Measurements from ENCODE around the gene AQP12B. TPM values are rescaled to one million over a fixed set of nuclear protein-coding genes. Genes with fewer than 3 reads are reported as not detected.
"Not testable (repeated sequence)": the region's sequence is repeated elsewhere in the genome, so short reads cannot be mapped to it uniquely, and the experiment has no call there.

Gene AQP12B
- total RNA-seq, 2 experiments from 2014 or later, result not detected

DNA sequence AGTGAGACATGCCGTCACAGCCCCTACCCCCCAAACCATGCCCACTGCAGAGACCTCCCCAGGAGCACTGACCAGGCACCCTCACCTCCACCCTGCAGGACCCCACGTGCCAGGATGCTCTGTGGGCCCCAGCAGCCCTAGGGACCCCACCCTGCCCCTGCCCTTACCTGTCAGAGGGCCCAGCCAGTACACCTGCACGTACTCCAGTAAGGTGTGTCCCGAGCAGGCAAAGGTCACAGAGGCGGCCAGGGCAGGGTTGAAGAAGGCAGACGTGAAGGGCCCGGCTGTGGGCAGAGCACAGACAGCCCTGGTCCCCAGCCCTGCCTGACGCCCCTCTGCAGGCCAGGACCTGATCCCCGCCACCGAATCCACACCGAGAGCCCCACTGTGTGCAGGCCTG lies 2.5 kb downstream of the AQP12B start:
- H3K4me1 Mint-ChIP-seq (ENCODE audit: low read depth); H3K27me3 Mint-ChIP-seq; H3K27ac Mint-ChIP-seq; POLR2A ChIA-PET; H3K4me3 Mint-ChIP-seq; H3K36me3 Mint-ChIP-seq; H3K9me3 Mint-ChIP-seq; intact Hi-C loops (cut with micrococcal nuclease); CTCF ChIA-PET; DNase-seq: not testable (repeated sequence)

DNA sequence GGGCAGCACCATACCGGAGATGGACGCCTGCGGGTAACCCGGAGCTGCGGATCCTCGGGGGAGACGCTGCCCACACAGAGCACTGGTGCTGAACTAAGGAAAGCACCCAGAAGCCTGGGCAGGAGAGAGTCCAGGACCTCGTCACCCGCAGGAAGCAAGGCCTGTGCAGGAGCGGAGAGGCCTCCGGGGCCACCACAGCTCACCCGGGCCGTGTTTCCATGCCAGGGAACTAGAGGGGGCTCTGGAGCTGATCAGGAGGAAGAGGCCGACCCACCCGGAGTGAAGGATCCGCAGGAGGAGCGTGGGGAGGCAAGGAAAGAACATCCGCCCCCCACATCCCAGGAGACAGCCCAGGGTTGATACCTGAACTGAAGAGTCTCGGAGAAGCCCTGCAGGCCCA lies 3.8 kb downstream of the AQP12B start:
- H3K27me3 Mint-ChIP-seq; DNase-seq; H3K4me3 Mint-ChIP-seq; H3K9me3 Mint-ChIP-seq; CTCF ChIA-PET; intact Hi-C loops (cut with micrococcal nuclease); H3K27ac Mint-ChIP-seq; H3K4me1 Mint-ChIP-seq (ENCODE audit: low read depth); POLR2A ChIA-PET; H3K36me3 Mint-ChIP-seq: not testable (repeated sequence)

DNA sequence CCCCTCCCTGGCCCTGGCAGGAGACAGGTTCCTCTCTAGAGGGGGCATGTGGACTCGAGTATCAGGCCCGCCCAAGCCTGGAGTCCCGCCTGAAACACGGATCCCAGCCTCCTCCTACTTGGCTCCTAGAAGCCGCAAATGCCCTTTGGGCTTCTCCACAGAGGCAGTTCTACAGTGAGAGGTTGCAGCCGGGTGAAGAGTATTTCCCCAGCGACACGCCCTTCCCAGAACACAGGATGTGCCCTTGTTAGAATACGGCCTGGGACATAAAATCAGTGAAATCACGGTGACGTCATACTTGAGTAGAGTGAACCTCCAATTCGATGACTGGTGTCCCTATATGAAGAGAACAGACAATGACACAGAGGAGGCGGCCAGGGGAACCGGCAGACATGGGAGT lies 4.6 kb downstream of the AQP12B start:
- DNase-seq; H3K9me3 Mint-ChIP-seq; H3K27ac Mint-ChIP-seq; POLR2A ChIA-PET; CTCF ChIA-PET; H3K4me3 Mint-ChIP-seq; H3K4me1 Mint-ChIP-seq (ENCODE audit: low read depth); intact Hi-C loops (cut with micrococcal nuclease); H3K36me3 Mint-ChIP-seq; H3K27me3 Mint-ChIP-seq: not testable (repeated sequence)

DNA sequence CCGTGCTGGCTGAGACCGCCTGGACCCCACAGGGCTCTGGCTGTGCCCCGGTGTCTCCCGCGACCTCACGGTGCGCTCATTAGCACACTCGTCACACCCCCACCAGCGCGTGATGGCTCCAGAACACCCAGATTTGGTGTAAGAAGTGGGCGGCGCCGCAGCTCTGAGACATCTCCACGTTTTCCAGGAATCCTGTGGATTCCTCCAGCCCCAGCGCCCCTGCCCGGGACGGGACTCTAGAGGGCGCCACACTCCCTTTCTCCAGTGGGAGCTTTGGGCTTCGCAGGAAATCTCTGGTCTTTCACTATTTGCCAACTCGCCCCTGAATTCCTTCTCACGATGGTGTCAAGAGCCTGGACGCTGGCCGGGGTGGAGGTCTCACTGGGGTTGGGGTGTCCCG lies 7.3 kb downstream of the AQP12B start:
- H3K9me3 Mint-ChIP-seq; DNase-seq; H3K36me3 Mint-ChIP-seq; CTCF ChIA-PET; POLR2A ChIA-PET; H3K27me3 Mint-ChIP-seq; H3K4me3 Mint-ChIP-seq; intact Hi-C loops (cut with micrococcal nuclease); H3K27ac Mint-ChIP-seq; H3K4me1 Mint-ChIP-seq (ENCODE audit: low read depth): not testable (repeated sequence)

DNA sequence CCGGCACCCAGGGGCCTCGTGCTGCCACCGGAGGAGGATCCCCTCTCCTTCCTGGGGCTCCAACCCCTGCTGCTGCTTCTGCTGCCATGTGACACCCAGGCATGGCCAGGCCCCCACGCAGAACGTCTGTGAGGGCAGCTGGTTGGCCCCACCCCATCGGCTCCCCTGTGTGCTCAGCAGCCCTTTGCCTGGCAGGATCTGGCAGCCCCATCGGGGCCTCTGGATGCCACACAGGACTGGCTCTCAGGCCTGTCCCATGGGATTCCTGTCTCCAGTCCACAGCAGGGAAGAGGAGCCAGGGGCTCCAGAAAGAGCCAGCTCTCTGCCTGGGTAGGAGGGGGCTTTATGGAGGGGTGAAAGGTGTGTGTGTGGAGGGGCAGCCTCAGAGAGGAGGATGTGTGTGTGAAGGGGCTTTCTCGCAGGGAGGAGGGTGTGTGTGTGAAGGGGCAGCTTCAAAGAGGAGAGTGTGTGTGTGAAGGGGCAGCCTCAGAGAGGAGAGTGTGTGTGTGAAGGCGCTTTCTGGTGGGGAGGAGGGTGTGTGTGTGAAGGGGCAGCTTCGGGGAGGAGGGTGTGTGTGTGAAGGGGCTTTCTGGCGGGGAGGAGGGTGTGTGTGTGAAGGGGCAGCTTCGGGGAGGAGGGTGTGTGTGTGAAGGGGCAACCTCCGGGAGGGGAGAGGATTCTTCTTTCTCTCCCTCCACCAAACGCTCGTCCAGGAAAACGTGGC lies 8.1 kb downstream of the AQP12B start:
- H3K9me3 Mint-ChIP-seq; POLR2A ChIA-PET; H3K27me3 Mint-ChIP-seq; H3K27ac Mint-ChIP-seq; H3K36me3 Mint-ChIP-seq; H3K4me1 Mint-ChIP-seq (ENCODE audit: low read depth); DNase-seq; H3K4me3 Mint-ChIP-seq; CTCF ChIA-PET; intact Hi-C loops (cut with micrococcal nuclease): not testable (repeated sequence)

DNA sequence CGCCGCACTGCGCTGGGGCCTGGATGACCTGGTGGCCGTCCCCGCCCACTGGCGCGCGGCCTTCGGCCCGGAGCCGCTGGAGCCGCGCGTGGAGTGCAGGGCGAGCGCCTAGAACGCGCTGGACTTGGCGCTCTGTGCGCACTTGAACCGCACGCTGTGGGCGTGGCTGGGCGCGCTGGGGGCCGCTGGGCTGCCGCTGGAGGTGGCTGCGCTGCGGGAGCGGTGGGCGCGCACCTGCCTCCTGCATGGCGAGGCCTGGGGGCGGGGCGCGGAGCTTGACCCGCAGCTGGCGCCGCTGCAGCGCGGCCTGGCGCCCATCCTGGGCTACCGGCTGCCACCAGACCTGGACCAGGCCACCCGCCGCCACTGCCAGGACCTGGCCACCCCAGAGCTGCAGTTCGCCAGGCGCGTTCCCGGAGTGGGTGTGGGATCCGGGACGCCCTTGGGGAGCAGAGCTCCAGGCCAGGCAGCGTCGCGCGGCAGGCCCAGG lies 9.9 kb downstream of the AQP12B start:
- POLR2A ChIA-PET, result no interaction called here
- H3K4me1 Mint-ChIP-seq (ENCODE audit: low read depth), result no peaks in the 10 kb centered on the region

DNA sequence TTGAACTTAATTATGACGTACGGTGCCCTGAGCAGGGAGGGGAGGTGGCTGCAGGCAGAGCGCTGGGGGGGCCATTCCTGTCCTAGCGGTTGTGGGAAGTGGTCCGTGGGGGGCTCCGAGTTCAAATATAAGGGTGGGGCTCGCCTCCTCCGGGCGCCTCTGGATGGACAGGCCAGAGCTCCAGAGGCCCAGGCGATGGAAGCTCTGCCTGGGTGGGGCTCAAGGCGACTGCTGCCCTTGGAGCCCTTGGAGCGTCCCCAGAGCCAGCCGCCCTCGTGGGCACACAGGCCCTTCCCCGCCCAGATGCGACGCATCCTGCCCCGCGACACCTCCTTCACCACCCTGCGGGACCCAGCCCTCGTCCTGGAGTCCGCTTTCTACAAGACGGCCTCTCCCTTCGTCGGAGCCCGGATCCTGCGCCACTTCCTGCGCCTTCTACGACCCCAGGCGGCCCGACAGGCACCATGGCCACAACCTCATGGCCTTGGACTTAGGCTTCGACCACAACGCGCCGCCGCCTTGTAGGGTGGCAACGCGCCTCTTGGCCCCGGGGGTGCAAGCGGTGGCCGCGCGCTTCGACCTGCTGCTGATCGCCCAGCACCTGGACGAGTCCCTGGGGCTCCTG lies 10.5 kb downstream of the AQP12B start:
- no peaks in the 10 kb centered on the region for H3K36me3 Mint-ChIP-seq
- intact Hi-C loops (cut with micrococcal nuclease), result no loop called here
- POLR2A ChIA-PET, result no interaction called here
- no peak overlapping the region for H3K4me3 Mint-ChIP-seq
- no peak overlapping the region for H3K27ac Mint-ChIP-seq
- no peaks in the 10 kb centered on the region for H3K4me1 Mint-ChIP-seq (ENCODE audit: low read depth)
- H3K27me3 Mint-ChIP-seq, result peaks cover 12% of the 10 kb centered on the region
- CTCF ChIA-PET, result no interaction called here
- no peaks in the 10 kb centered on the region for H3K9me3 Mint-ChIP-seq
- no peak for DNase-seq

More for the DNA sequence above, 9.9 kb downstream of the AQP12B start:
- intact Hi-C loops (cut with micrococcal nuclease), result no loop called here
- H3K4me3 Mint-ChIP-seq, result no peak overlapping the region
- no peaks in the 10 kb centered on the region for H3K36me3 Mint-ChIP-seq
- peaks cover 9% of the 10 kb centered on the region for H3K27me3 Mint-ChIP-seq
- no peak for DNase-seq
- no peak overlapping the region for H3K27ac Mint-ChIP-seq
- CTCF ChIA-PET, result no interaction called here
- H3K9me3 Mint-ChIP-seq, result no peaks in the 10 kb centered on the region

DNA sequence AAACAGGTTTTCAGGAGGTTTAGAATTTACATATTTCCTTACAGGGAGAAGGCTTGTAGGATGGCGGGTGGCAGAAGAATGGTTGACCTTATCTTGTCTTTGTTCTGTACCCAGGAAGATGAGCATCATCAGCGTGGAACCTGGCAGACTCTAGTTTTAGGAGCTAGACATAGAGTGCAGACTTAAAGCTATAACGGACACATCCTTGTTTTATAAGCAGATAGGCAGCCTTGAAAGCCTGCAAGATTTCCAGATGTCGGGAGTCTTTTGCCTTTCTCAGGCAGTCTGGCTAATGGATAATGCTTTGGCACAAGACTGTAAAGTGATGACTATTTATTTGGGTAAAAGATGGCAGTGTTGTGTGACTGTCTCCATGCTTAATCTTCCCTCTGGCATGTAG lies 11.7 kb downstream of the AQP12B start:
- Mint-ChIP-seq H3K4me1 (ENCODE audit: low read depth) (no peaks in the 10 kb centered on the region), H3K36me3 (no peaks in the 10 kb centered on the region), H3K27ac (no peak overlapping the region), H3K4me3 (no peak overlapping the region), H3K27me3 (peaks cover 17% of the 10 kb centered on the region), H3K9me3 (no peaks in the 10 kb centered on the region)
- intact Hi-C loops (cut with micrococcal nuclease), result no loop called here
- no peak for DNase-seq
- POLR2A ChIA-PET, result no interaction called here
- CTCF ChIA-PET, result no interaction called here

DNA sequence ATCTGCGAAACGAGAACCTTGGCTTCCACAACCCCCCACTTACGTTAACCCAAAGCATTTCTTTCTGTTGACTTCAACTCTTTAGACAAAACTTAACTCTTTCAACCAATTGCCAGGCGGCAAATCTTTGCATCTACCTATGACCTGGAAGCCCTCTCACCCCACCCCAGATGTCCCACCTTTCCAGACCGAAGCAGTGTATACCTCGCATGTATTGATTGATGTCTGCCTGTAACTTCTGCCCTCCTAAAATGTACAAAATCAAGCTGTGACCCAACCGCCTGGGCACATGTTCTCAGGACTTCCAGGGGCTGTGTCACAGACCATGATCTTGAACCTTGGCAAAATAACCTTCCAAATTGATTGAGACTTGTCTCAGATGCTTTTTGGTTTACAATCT lies 12.3 kb downstream of the AQP12B start:
- DNase-seq, result no peak
- Mint-ChIP-seq H3K4me3 (no peak overlapping the region), H3K27me3 (peaks cover 17% of the 10 kb centered on the region), H3K27ac (no peak overlapping the region), H3K36me3 (no peaks in the 10 kb centered on the region), H3K4me1 (ENCODE audit: low read depth) (no peaks in the 10 kb centered on the region), H3K9me3 (peaks cover under 1% of the 10 kb centered on the region)
- ChIA-PET CTCF (interaction anchor here (0.9 kb wide), 1 partner anchor 11 kb away, joined by 3 read pairs; no protein-coding TSS in a partner anchor), POLR2A (no interaction called here)
- intact Hi-C loops (cut with micrococcal nuclease), result no loop called here

DNA sequence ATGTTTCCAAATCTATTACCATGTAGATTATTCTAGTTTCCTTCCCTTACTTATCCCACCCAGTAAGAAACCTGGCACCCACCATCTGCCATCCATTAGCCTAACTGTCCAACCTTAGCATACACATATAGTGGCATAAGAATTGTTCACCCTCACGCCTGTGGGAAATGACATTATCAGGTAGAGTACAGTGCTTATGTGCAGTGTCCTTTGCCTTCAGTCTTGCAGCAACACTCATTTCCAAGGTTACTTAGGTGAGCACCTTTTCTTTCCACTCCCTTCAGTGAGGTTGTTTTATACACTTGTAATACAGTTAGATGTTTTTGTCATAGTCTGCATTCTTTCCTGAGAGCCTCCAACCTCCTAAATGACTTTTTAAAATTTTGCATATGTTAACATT lies 18.1 kb downstream of the AQP12B start:
- H3K27ac Mint-ChIP-seq, result no peak overlapping the region
- DNase-seq, result no peak
- CTCF ChIA-PET, result no interaction called here
- H3K4me1 Mint-ChIP-seq (ENCODE audit: low read depth), result no peaks in the 10 kb centered on the region
- H3K9me3 Mint-ChIP-seq, result peaks cover 11% of the 10 kb centered on the region
- H3K36me3 Mint-ChIP-seq, result no peaks in the 10 kb centered on the region
- peaks cover 13% of the 10 kb centered on the region for H3K27me3 Mint-ChIP-seq
- no peak overlapping the region for H3K4me3 Mint-ChIP-seq
- POLR2A ChIA-PET, result no interaction called here
- intact Hi-C loops (cut with micrococcal nuclease), result no loop called here

DNA sequence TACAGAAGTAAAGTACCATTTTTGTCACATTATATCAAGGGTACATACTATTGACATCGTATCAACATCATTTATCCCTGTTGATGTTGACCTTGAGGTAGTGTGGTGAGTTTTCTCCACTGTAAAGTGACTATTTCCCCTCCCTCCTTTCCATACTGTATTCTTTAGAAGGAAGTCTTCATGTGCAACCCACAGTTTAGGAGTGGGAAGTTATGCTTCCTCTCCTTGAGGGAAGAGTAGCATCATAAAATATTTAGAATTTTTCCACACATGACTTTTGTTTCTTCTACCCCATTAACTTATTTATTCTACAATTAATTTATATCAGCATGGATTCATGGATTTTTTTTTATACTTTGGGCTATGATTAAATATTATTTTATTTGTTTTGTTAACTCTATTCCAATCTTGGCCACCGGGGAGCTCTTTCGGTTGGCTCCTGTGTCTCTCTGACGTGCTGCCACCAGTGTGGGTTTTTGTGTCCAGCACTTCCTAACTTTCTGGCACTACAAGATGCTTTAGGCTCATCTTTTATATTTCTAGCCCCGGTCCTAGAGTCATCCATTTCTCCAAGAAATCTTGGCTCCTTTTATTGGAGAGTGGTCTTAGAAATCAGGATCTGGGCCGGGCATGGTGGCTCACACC lies 19.0 kb downstream of the AQP12B start:
- peaks cover 11% of the 10 kb centered on the region for H3K9me3 Mint-ChIP-seq
- no peak overlapping the region for H3K4me3 Mint-ChIP-seq
- CTCF ChIA-PET, result no interaction called here
- H3K4me1 Mint-ChIP-seq (ENCODE audit: low read depth), result no peaks in the 10 kb centered on the region
- intact Hi-C loops (cut with micrococcal nuclease), result no loop called here
- no peak overlapping the region for H3K27ac Mint-ChIP-seq
- H3K27me3 Mint-ChIP-seq, result peaks cover 12% of the 10 kb centered on the region
- POLR2A ChIA-PET, result interaction anchor here (0.7 kb wide), 1 partner anchor 1816 kb away, joined by 4 read pairs; no protein-coding TSS in a partner anchor
- no peaks in the 10 kb centered on the region for H3K36me3 Mint-ChIP-seq
- no peak for DNase-seq

DNA sequence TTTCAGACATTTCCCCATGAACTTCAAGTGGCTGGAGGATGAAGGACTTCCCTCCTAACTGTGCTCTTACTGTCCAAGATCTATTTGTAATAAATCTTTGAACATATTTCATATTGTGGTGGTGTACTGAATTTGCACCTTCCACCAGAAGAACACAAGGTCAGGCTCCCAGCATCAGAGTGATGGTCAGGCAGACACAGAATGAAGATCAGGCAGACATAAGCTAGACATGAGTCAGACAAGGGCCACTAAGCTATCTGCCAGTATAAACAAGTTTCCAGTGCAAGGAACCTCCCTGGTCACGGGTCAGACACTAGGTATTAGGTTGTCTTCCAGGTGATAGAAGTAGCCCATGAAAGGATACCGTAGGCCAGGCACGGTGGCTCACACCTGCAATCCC lies 20.0 kb downstream of the AQP12B start:
- Mint-ChIP-seq H3K36me3 (no peaks in the 10 kb centered on the region), H3K9me3 (peaks cover 11% of the 10 kb centered on the region), H3K4me3 (no peak overlapping the region), H3K4me1 (ENCODE audit: low read depth) (no peaks in the 10 kb centered on the region), H3K27ac (no peak overlapping the region), H3K27me3 (peaks cover 12% of the 10 kb centered on the region)
- DNase-seq, result no peak
- intact Hi-C loops (cut with micrococcal nuclease), result no loop called here
- ChIA-PET CTCF (no interaction called here), POLR2A (no interaction called here)

DNA sequence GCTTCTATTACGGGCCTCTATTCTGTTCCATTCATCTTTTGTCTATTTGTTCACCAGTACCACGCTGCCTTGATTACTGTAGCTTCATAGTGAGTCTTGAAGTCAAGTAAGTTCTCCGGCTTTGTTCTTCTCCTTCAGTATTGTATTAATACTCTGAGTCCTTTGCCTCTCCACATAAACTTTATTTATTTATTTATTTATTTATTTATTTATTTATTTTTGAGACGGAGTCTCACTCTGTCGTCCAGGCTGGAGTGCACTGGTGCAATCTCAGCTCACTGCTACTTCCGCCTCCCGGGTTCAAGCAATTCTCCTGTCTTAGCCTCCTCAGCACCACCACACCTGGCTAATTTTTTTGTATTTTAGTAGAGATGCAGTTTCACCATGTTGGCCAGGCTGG lies 22.8 kb downstream of the AQP12B start:
- POLR2A ChIA-PET; DNase-seq; H3K4me1 Mint-ChIP-seq (ENCODE audit: low read depth); H3K4me3 Mint-ChIP-seq; H3K36me3 Mint-ChIP-seq; H3K27ac Mint-ChIP-seq; H3K27me3 Mint-ChIP-seq; intact Hi-C loops (cut with micrococcal nuclease); H3K9me3 Mint-ChIP-seq: not testable (repeated sequence)
- CTCF ChIA-PET, result interaction anchor here (0.6 kb wide), 1 partner anchor 91 kb away, joined by 3 read pairs; no protein-coding TSS in a partner anchor
